GM10248 (cell line): ENCODE data around the gene ZFYVE9.

Experiments used
- CTCF ChIA-PET: fragments of 300-600 bp; sonication (Branson Sonifier 250); formaldehyde crosslinking; extraction: SDS; loops from one replicate; lab custom pipeline; 2021; ENCODE audit warnings: antibody characterized with exemption; lab: Yijun Ruan, JAX
- POLR2A ChIA-PET: fragments of 350-650 bp; sonication (Branson Sonifier 250); formaldehyde crosslinking; extraction: SDS; loops from one replicate; lab custom pipeline; 2020; ENCODE audit warnings: antibody characterized with exemption; lab: Yijun Ruan, JAX
- DNase-seq: peaks from one replicate; pipeline ENCODE4 v3.0.0; 2012; ENCODE audit errors: extremely low spot score
- CTCF ChIP-seq: IDR thresholded peaks from 2 replicates; pipeline ENCODE4 v1.5.1; 2012; ENCODE audit warnings: mild to moderate bottlenecking, low read depth; ENCODE audit errors: extremely low read depth, missing control alignments, control extremely low read depth

ZFYVE9 gene

GRCh38 chr1:52189898-52190480 is 48.1 kb downstream of the ZFYVE9 start:
- DNase-seq: no peak
- TF ChIP-seq CTCF: no peak
- ChIA-PET POLR2A (no interaction called here), CTCF (interaction anchor here (1.0 kb wide), 1 partner anchor 47 kb away, joined by 3 read pairs; no protein-coding TSS in a partner anchor)

DNA sequence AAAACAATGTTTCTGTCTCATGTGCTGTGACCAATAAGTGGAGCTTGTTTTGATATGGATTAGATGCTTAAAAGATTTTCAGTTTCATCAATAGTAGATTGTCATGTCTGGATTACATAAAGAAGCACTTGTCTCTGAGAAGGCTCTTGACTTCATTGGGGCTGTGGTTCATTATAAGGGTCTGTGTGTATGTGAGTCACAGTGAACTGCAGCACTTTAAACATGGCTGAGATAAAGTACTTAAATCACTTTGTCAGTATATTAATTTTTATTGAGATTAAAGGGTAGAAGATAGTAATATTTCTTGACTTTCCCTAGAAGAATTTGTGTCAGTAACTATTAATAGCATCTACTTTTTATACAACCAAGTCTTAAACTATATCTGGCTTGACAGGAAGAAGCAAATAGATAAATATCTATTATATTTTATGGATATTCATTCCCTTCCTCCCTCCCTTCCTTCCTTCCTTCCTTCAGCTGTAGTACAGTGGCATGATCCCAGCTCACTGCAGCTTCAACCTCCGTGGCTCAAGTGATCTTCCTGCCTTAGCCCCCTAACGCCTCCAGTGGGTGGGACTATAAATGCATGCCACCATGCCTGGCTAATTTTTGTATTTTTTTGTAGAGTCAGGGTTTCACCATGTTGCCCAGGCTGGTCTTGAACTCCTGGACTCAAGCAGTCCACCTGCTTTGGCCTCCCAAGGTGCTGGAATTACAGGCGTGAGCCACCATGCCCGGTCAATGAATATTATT is 48.8 kb downstream of the ZFYVE9 start:
- DNase-seq: no peak
- no peak for TF ChIP-seq CTCF
- ChIA-PET POLR2A (no interaction called here), CTCF (interaction anchor here (1.0 kb wide), 1 partner anchor 48 kb away, joined by 3 read pairs; no protein-coding TSS in a partner anchor)

- ChIA-PET POLR2A (no interaction called here), CTCF (no interaction called here)
- TF ChIP-seq CTCF: no peak
- no peak for DNase-seq
These were observed 49.6 kb downstream of the ZFYVE9 start for GRCh38 chr1:52191395-52191965.

DNA sequence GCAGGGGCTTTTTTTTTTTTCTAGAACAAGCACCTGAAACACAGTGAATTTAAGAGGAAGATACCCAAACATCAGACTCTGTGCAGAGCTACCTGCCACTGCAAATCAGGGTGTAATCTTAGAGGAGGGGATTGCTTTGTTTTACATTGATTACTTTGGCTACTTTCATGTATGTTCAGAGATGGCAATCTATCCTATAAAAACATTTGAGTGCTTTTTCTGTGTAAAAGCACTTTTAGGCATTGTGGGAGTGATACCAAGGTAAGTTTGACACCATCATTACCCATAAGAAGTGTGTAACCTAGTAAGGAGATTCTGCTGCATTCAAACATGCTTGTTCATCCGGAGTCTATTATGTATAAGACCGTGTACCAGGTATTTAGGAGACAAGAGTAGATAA is 50.1 kb downstream of the ZFYVE9 start:
- no peak for DNase-seq
- CTCF ChIA-PET: no interaction called here
- POLR2A ChIA-PET: no interaction called here
- no peak for TF ChIP-seq CTCF

DNA sequence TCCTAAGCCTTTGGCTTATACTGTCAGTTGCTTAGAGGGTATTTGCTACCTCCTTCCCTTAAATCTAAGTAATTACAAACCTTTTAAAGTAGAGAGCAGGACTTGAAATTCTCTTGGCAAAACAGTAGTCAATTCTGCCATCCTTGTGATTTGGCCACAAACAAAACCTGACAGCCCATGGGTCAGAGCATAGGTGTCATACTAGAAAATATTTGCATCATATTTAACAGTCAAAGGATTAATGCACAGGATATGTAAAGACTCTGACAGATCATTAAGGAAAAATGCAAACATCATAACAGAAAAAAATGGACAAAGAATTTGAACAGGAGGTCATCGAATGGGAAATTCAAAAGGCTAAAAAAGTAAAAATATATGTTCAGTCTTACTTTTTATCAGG is 50.5 kb downstream of the ZFYVE9 start:
- TF ChIP-seq CTCF: no peak
- ChIA-PET POLR2A (no interaction called here), CTCF (no interaction called here)
- no peak for DNase-seq

GRCh38 chr1:52193985-52194384 is 52.1 kb downstream of the ZFYVE9 start:
- no peak for TF ChIP-seq CTCF
- CTCF ChIA-PET: no interaction called here
- no peak for DNase-seq
- POLR2A ChIA-PET: no interaction called here
